ENCODE results near the gene CCDC134. TPM values are rescaled to one million over a fixed set of nuclear protein-coding genes. Genes with fewer than 3 reads are reported as not detected.

Gene CCDC134
- polyA plus RNA-seq, 1 of the 3 experiments (the other 2 are of a cell fraction), result 2.0 TPM

- no peak overlapping the region for H3K27ac ChIP-seq (ENCODE audit: low read depth in 2 of 2, low read length in 1 of 2)
- H3K36me3 ChIP-seq (replicated peaks in 1 of 2; ENCODE audit: control insufficient read depth in 1 of 2, insufficient read depth in 2 of 2, low read length in 1 of 2), result no peaks in the 10 kb centered on the region
- H3K79me2 ChIP-seq (ENCODE audit: insufficient read depth), result no peaks in the 10 kb centered on the region
- H4K20me1 ChIP-seq (ENCODE audit: insufficient read depth), result no peaks in the 10 kb centered on the region
- no peak for TF ChIP-seq SIN3A (IDR thresholded peaks at IDR 0.05; ENCODE audit: borderline replicate concordance, low read depth, low read length)
- no peak for TF ChIP-seq JUND (IDR thresholded peaks at IDR 0.05)
- CTCF ChIA-PET, result no interaction called here
- no peak for DNase-seq
- H3K4me2 ChIP-seq, result no peak overlapping the region
- no peak overlapping the region for H2AFZ ChIP-seq (ENCODE audit: low read depth)
- H3K27me3 ChIP-seq (ENCODE audit: insufficient read depth), result no peaks in the 10 kb centered on the region
- no CpG with 5 or more reads among the region's 2 CpGs for WGBS (ENCODE audit: low lambda C conversion rate)
- H3K9me2 ChIP-seq, result no peaks in the 10 kb centered on the region
- no peak overlapping the region for H3K9ac ChIP-seq
- H3K4me3 ChIP-seq (ENCODE audit: low read depth in 2 of 2, low read length in 1 of 2), result no peak overlapping the region
- POLR2A ChIA-PET, result no interaction called here
- H3K4me1 ChIP-seq (ENCODE audit: control insufficient read depth in 1 of 2, insufficient read depth in 2 of 2, low read depth in 1 of 2, low read length in 1 of 2), result no peaks in the 10 kb centered on the region
- no peaks in the 10 kb centered on the region for H3F3A ChIP-seq (replicated peaks; ENCODE audit: insufficient read depth)
- H3K9me3 ChIP-seq, result no peaks in the 10 kb centered on the region
These were observed 46.5 kb upstream of the CCDC134 start for GRCh38 chr22:41753984-41754383.

- Histone ChIP-seq H3K4me2 (no peak overlapping the region), H3K27ac (ENCODE audit: low read depth in 2 of 2, low read length in 1 of 2) (no peak overlapping the region), H3K9me2 (no peaks in the 10 kb centered on the region), H3F3A (replicated peaks; ENCODE audit: insufficient read depth) (no peaks in the 10 kb centered on the region), H3K27me3 (ENCODE audit: insufficient read depth) (no peaks in the 10 kb centered on the region), H3K9me3 (no peaks in the 10 kb centered on the region), H3K79me2 (ENCODE audit: insufficient read depth) (no peaks in the 10 kb centered on the region), H3K4me3 (ENCODE audit: low read depth in 2 of 2, low read length in 1 of 2) (no peak overlapping the region), H3K4me1 (ENCODE audit: control insufficient read depth in 1 of 2, insufficient read depth in 2 of 2, low read depth in 1 of 2, low read length in 1 of 2) (no peaks in the 10 kb centered on the region), H3K9ac (no peak overlapping the region), H2AFZ (ENCODE audit: low read depth) (no peak overlapping the region), H3K36me3 (replicated peaks in 1 of 2; ENCODE audit: control insufficient read depth in 1 of 2, insufficient read depth in 2 of 2, low read length in 1 of 2) (no peaks in the 10 kb centered on the region), H4K20me1 (ENCODE audit: insufficient read depth) (no peaks in the 10 kb centered on the region)
- no peak for DNase-seq
- ChIA-PET CTCF (interaction anchor here (1.4 kb wide), 1 partner anchor 11 kb away, joined by 3 read pairs; no protein-coding TSS in a partner anchor), POLR2A (interaction anchor here (0.6 kb wide), 1 partner anchor 286 kb away, joined by 3 read pairs; no protein-coding TSS in a partner anchor)
- TF ChIP-seq FOXJ3 (CRISPR knock-in tag; IDR thresholded peaks at IDR 0.05) (no peak), USF1 (IDR thresholded peaks at IDR 0.05; ENCODE audit: borderline replicate concordance, low read depth) (no peak), IRF3 (IDR thresholded peaks at IDR 0.05; ENCODE audit: low read depth, low read length) (no peak), ELF1 (IDR thresholded peaks at IDR 0.05) (no peak), RCOR1 (IDR thresholded peaks at IDR 0.05; ENCODE audit: low read length) (no peak), SIN3A (IDR thresholded peaks at IDR 0.05; ENCODE audit: borderline replicate concordance, low read depth, low read length) (no peak), TEAD4 (IDR thresholded peaks at IDR 0.05; ENCODE audit: borderline replicate concordance, insufficient read depth) (no peak), RXRA (IDR thresholded peaks at IDR 0.05; ENCODE audit: borderline replicate concordance, low read depth) (no peak), GATA2 (CRISPR knock-in tag; IDR thresholded peaks at IDR 0.05) (no peak), TAF1 (IDR thresholded peaks at IDR 0.05; ENCODE audit: borderline replicate concordance, low read depth, low read length) (no peak)
- WGBS (ENCODE audit: low lambda C conversion rate), result 97% methylated on average over 2 of the region's 5 CpGs
These were observed 43.0 kb upstream of the CCDC134 start for GRCh38 chr22:41757502-41757901.
